ENCODE results near the gene ELL.

ELL gene

DNA sequence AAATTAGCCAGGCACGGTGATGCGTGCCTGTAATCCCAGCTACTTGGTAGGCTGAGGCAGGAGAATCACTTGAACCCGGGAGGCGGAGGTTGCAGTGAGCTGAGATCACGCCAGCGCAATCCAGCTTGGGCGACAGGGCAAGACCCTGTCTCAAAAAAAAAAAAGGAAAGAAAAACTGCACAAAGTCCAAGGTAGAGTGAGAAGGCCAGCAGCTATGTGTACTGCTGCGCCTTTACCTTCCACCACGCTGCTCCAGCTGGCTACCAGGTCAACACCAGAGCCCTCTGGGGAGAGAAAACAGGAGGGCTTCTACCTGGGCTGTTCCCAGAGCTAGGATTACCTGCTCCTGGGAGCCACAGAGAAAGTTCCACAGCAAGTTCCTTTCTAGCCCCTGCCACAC, 3.2 kb downstream of the ELL start:
- Histone ChIP-seq H3K27ac (ENCODE audit: insufficient read depth, low read length, poor library complexity, severe bottlenecking) (no peak overlapping the region), H3K27me3 (replicated peaks; ENCODE audit: control insufficient read depth, insufficient read depth, low read length, poor library complexity, severe bottlenecking) (no peaks in the 10 kb centered on the region), H3K4me1 (ENCODE audit: control insufficient read depth, insufficient read depth, low read length, poor library complexity, severe bottlenecking) (peaks cover 25% of the 10 kb centered on the region), H3K4me3 (ENCODE audit: insufficient read depth, low read depth, low read length, poor library complexity, severe bottlenecking) (no peak overlapping the region), H3K9me3 (ENCODE audit: control insufficient read depth, low read length) (no peaks in the 10 kb centered on the region), H3K36me3 (ENCODE audit: control insufficient read depth, insufficient read depth, low read length) (no peaks in the 10 kb centered on the region)
- no peak for DNase-seq

DNA sequence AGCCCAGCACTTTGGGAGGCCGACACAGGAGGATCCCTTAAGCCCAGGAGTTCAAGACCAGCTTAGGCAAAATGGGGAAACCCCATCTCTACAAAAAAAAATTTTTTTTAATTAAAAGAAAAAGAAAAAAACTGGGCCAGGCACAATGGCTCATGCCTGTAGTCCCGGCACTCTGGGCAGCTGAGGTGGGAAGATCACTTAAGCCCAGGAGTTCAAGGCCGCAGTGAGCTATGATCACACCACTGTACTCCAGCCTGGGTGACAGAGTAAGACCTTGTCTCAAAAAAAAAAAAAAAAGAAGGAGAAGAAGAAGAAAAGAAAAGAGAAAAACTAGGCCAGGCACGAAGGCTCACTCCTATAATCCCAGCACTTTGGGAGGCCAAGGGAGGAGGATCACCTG, 4.3 kb downstream of the ELL start:
- Histone ChIP-seq H3K27ac (ENCODE audit: insufficient read depth, low read length, poor library complexity, severe bottlenecking) (no peak overlapping the region), H3K36me3 (ENCODE audit: control insufficient read depth, insufficient read depth, low read length) (no peaks in the 10 kb centered on the region), H3K4me3 (ENCODE audit: insufficient read depth, low read depth, low read length, poor library complexity, severe bottlenecking) (no peak overlapping the region), H3K4me1 (ENCODE audit: control insufficient read depth, insufficient read depth, low read length, poor library complexity, severe bottlenecking) (peaks cover 34% of the 10 kb centered on the region), H3K9me3 (ENCODE audit: control insufficient read depth, low read length) (no peaks in the 10 kb centered on the region), H3K27me3 (replicated peaks; ENCODE audit: control insufficient read depth, insufficient read depth, low read length, poor library complexity, severe bottlenecking) (no peaks in the 10 kb centered on the region)
- DNase-seq, result no peak

DNA sequence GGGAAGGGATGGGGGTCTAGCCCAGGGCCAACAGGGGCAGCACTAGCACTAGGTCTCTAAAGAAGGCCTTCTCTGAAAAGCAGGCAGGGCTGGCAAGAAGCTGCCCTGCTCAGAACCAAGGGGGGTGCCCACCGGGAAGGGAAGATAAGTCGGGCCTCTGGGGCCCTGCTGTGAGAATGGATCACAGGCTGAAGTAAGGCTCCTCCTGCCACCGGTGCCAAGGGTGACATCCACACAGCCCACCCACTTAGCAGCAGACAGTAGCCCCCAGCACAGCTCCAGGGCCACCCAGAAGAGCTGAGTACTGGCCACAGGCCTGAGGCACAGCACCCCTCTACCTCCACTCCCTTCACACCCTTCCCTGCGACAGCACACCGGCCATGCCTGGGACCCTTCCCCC, 5.9 kb downstream of the ELL start:
- H3K4me1 ChIP-seq (ENCODE audit: control insufficient read depth, insufficient read depth, low read length, poor library complexity, severe bottlenecking), result peaks cover 34% of the 10 kb centered on the region
- H3K9me3 ChIP-seq (ENCODE audit: control insufficient read depth, low read length), result no peaks in the 10 kb centered on the region
- H3K36me3 ChIP-seq (ENCODE audit: control insufficient read depth, insufficient read depth, low read length), result no peaks in the 10 kb centered on the region
- no peaks in the 10 kb centered on the region for H3K27me3 ChIP-seq (replicated peaks; ENCODE audit: control insufficient read depth, insufficient read depth, low read length, poor library complexity, severe bottlenecking)
- DNase-seq, result no peak
- H3K27ac ChIP-seq (ENCODE audit: insufficient read depth, low read length, poor library complexity, severe bottlenecking), result no peak overlapping the region
- no peak overlapping the region for H3K4me3 ChIP-seq (ENCODE audit: insufficient read depth, low read depth, low read length, poor library complexity, severe bottlenecking)

DNA sequence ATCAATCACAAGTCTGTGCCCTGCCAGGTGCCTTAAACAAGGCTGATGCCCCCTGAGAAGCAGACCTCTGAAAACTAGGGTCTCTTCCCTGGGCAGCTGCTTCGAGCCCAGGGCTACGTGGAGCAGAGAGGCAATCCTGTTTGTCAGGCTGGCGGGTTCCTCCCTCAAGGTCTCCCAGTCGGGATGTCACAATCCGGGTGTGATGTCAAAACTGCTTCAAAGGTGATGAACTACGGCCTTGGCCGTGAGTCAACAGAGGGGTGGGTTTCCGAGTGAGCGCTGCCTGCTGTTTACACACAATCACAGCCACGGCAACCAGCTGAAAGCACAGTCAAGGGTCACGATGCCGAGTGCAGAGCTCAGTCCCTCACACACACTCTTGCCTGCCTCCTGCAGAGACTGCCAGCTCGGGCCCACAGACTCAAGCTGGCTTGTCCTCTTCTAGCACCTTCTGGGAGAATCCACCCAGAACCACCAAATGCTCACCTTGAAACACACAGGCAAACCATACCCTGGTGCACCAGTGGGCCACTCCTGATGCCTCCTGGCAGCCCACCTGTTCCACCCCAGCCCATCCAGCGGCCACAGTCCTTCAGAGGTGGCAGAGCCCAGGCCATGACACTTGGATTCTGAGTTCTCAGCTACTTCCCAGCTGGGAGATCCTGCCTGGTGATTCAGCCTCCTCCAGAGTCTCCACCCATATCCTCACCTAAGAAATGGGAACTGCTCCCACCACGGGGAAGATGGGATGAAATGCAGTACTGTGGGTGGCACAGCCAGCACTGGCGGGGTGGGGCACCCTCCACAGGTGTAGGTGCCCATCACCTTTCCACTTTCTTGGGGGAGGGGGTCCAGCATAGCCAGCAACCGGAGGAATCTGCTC, 6.8 kb downstream of the ELL start:
- Histone ChIP-seq H3K9me3 (ENCODE audit: control insufficient read depth, low read length) (no peaks in the 10 kb centered on the region), H3K27ac (ENCODE audit: insufficient read depth, low read length, poor library complexity, severe bottlenecking) (peak overlapping the region; percentile 30), H3K27me3 (replicated peaks; ENCODE audit: control insufficient read depth, insufficient read depth, low read length, poor library complexity, severe bottlenecking) (no peaks in the 10 kb centered on the region), H3K4me3 (ENCODE audit: insufficient read depth, low read depth, low read length, poor library complexity, severe bottlenecking) (no peak overlapping the region), H3K4me1 (ENCODE audit: control insufficient read depth, insufficient read depth, low read length, poor library complexity, severe bottlenecking) (peaks cover 34% of the 10 kb centered on the region), H3K36me3 (ENCODE audit: control insufficient read depth, insufficient read depth, low read length) (no peaks in the 10 kb centered on the region)
- peak; percentile 34 to 65 (median 47) for DNase-seq

DNA sequence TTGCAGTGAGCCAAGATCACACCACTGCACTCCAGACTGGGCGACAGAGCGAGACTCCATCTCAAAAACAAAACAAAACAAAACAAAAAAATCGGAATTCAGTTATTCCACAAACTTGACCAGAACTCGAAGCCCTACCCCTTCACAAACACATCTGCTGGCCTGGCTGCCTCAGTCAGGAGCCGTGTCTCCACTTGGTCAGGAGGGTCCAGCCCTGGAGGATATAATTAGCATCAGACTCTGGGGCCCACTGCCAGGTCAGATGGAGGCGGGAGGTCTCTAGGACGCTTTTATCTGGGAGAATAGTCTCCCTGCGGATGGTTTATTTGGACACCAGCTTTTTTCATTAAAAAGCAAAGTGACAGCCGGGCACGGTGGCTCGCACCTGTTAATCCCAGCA, 8.0 kb downstream of the ELL start:
- H3K36me3 ChIP-seq (ENCODE audit: control insufficient read depth, insufficient read depth, low read length), result no peaks in the 10 kb centered on the region
- no peak overlapping the region for H3K4me3 ChIP-seq (ENCODE audit: insufficient read depth, low read depth, low read length, poor library complexity, severe bottlenecking)
- H3K4me1 ChIP-seq (ENCODE audit: control insufficient read depth, insufficient read depth, low read length, poor library complexity, severe bottlenecking), result peaks cover 45% of the 10 kb centered on the region
- H3K9me3 ChIP-seq (ENCODE audit: control insufficient read depth, low read length), result no peaks in the 10 kb centered on the region
- DNase-seq, result no peak
- no peaks in the 10 kb centered on the region for H3K27me3 ChIP-seq (replicated peaks; ENCODE audit: control insufficient read depth, insufficient read depth, low read length, poor library complexity, severe bottlenecking)
- H3K27ac ChIP-seq (ENCODE audit: insufficient read depth, low read length, poor library complexity, severe bottlenecking), result no peak overlapping the region

DNA sequence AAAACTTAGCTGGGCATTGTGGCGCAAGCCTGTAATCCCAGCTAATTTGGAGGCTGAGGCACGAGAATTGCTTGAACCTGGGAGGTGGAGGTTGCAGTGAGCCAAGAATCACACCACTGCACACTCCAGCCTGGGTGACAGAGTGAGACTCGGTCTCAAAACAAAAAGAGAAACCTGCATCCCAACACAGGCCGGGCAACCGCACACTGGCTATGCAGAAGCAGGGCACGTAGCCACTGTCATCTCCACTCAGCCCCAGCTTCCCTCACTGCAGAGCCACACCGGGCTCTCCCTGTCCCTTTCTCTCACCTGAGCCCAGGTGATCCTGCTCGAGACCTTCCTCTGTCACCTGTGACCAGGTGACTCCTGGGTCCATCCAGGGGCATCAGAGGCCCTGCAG, 11.7 kb downstream of the ELL start:
- Histone ChIP-seq H3K4me3 (ENCODE audit: insufficient read depth, low read depth, low read length, poor library complexity, severe bottlenecking) (no peak overlapping the region), H3K27ac (ENCODE audit: insufficient read depth, low read length, poor library complexity, severe bottlenecking) (no peak overlapping the region), H3K27me3 (replicated peaks; ENCODE audit: control insufficient read depth, insufficient read depth, low read length, poor library complexity, severe bottlenecking) (no peaks in the 10 kb centered on the region), H3K36me3 (ENCODE audit: control insufficient read depth, insufficient read depth, low read length) (no peaks in the 10 kb centered on the region), H3K4me1 (ENCODE audit: control insufficient read depth, insufficient read depth, low read length, poor library complexity, severe bottlenecking) (peaks cover 64% of the 10 kb centered on the region), H3K9me3 (ENCODE audit: control insufficient read depth, low read length) (no peaks in the 10 kb centered on the region)
- DNase-seq, result no peak

DNA sequence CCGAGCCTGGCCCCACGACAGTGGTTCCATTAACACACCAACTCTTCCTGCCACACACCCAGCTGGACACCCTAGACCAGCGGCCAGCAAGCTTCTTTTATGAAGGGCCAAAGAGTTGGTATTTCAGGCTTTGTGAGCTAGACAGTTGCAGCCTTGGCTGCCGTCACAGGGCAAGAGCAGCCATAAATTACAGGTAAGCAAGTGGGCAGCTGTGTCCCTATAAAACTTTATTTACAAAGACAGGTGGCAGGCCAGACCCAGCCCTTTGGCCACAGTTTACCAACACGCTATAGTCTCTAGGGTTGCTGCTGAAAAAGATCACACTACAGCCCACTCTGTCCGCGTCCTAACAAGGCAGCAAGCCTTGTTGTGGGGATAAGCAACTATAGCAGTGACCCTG, 13.3 kb downstream of the ELL start:
- Histone ChIP-seq H3K27ac (ENCODE audit: insufficient read depth, low read length, poor library complexity, severe bottlenecking) (peak overlapping the region; percentile 27), H3K27me3 (replicated peaks; ENCODE audit: control insufficient read depth, insufficient read depth, low read length, poor library complexity, severe bottlenecking) (no peaks in the 10 kb centered on the region), H3K9me3 (ENCODE audit: control insufficient read depth, low read length) (no peaks in the 10 kb centered on the region), H3K36me3 (ENCODE audit: control insufficient read depth, insufficient read depth, low read length) (no peaks in the 10 kb centered on the region), H3K4me1 (ENCODE audit: control insufficient read depth, insufficient read depth, low read length, poor library complexity, severe bottlenecking) (peaks cover 71% of the 10 kb centered on the region), H3K4me3 (ENCODE audit: insufficient read depth, low read depth, low read length, poor library complexity, severe bottlenecking) (no peak overlapping the region)
- DNase-seq, result no peak

DNA sequence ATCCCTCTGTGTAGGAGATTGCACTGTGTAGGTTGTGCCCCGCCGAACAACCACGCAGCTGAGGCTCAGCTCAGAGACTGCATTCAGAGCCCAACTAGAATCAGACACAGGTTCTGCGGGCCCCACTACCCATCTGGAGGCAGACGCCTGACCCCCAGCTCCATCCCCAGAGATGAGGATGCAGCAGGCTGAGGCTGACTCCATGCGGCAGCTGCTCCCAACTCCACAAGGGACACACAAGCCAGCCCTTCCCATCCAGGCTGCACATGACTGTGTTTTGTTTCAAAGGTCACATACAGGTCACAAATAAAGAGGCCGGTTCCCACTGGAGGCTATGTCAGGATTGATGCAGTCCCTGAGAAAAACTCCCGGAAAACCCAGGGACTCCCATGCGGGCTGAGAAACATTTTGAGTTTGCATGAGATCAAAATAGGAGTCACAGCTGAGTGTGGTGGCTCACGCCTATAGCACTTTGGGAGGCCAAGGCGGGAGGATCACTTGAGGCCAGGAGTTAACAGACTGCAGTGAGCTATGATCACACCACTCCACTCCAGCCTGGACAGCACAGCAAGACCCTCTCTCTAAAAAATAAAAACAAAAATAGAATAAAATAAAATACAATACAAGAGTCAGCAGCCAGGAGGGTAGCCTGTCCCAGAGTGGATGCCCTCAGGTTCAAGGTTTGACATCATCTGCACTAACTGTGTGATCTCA, 14.0 kb downstream of the ELL start:
- H3K4me1 ChIP-seq (ENCODE audit: control insufficient read depth, insufficient read depth, low read length, poor library complexity, severe bottlenecking), result peaks cover 72% of the 10 kb centered on the region
- H3K4me3 ChIP-seq (ENCODE audit: insufficient read depth, low read depth, low read length, poor library complexity, severe bottlenecking), result no peak overlapping the region
- peak overlapping the region; percentile 66 for H3K27ac ChIP-seq (ENCODE audit: insufficient read depth, low read length, poor library complexity, severe bottlenecking)
- H3K27me3 ChIP-seq (replicated peaks; ENCODE audit: control insufficient read depth, insufficient read depth, low read length, poor library complexity, severe bottlenecking), result no peaks in the 10 kb centered on the region
- no peaks in the 10 kb centered on the region for H3K9me3 ChIP-seq (ENCODE audit: control insufficient read depth, low read length)
- H3K36me3 ChIP-seq (ENCODE audit: control insufficient read depth, insufficient read depth, low read length), result no peaks in the 10 kb centered on the region
- no peak for DNase-seq

DNA sequence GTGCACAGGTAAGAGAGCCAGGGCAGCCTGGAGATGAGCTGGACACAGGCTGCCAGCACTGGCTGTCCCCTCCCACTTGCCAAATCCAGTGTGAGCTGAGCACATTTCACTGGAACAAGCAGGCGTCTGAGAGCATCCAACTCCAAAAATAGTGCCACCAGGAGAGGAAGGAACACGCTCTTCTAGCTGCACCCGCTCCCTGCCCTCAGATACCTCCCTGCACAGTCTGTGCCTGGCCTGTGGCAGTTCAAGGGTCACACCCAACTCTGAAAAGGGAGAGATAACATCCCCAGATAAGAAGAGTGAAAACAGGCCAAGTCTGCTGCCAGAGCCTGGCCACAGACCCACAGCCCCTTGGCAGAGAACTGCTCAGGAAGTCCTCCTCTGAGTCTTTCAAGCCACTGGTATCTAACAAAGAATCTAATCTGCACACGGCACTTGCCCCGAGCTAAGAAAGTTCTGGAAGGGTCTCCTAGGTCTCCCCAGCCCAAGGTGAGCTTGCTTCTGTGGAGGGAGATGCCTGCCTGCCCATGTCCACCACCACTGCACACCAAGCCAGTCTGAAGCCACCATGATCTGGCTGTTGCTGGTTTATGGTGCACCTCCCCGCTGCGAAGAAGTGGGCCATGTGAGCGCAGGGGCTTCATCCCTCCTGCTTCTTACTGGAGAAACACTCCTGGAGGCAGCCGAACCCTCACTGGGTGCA, 14.7 kb downstream of the ELL start:
- Histone ChIP-seq H3K27ac (ENCODE audit: insufficient read depth, low read length, poor library complexity, severe bottlenecking) (peak overlapping the region; percentile 66), H3K27me3 (replicated peaks; ENCODE audit: control insufficient read depth, insufficient read depth, low read length, poor library complexity, severe bottlenecking) (no peaks in the 10 kb centered on the region), H3K4me1 (ENCODE audit: control insufficient read depth, insufficient read depth, low read length, poor library complexity, severe bottlenecking) (peaks cover 77% of the 10 kb centered on the region), H3K36me3 (ENCODE audit: control insufficient read depth, insufficient read depth, low read length) (no peaks in the 10 kb centered on the region), H3K9me3 (ENCODE audit: control insufficient read depth, low read length) (no peaks in the 10 kb centered on the region), H3K4me3 (ENCODE audit: insufficient read depth, low read depth, low read length, poor library complexity, severe bottlenecking) (peak overlapping the region; percentile 30)
- peak; percentile 40 to 44 (median 41) for DNase-seq

All from effector memory CD4-positive, alpha-beta T cell (primary cell).